ENCODE data around the gene CCDC197.

The CCDC197 gene

GRCh38 chr14:93957751-93958566 is 39.1 kb upstream of the CCDC197 start:
- no peak for DNase-seq (ENCODE audit: low read depth)
- TF ChIP-seq, protein P1, sequence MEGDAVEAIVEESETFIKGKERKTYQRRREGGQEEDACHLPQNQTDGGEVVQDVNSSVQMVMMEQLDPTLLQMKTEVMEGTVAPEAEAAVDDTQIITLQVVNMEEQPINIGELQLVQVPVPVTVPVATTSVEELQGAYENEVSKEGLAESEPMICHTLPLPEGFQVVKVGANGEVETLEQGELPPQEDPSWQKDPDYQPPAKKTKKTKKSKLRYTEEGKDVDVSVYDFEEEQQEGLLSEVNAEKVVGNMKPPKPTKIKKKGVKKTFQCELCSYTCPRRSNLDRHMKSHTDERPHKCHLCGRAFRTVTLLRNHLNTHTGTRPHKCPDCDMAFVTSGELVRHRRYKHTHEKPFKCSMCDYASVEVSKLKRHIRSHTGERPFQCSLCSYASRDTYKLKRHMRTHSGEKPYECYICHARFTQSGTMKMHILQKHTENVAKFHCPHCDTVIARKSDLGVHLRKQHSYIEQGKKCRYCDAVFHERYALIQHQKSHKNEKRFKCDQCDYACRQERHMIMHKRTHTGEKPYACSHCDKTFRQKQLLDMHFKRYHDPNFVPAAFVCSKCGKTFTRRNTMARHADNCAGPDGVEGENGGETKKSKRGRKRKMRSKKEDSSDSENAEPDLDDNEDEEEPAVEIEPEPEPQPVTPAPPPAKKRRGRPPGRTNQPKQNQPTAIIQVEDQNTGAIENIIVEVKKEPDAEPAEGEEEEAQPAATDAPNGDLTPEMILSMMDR (IDR thresholded peaks at IDR 0.05; ENCODE audit: control insufficient read depth, insufficient read depth, low read depth, low read length, missing control alignments) = no peak
- no peak overlapping the region for H3K4me3 ChIP-seq (ENCODE audit: control insufficient read depth, low read depth, low read length)

DNA sequence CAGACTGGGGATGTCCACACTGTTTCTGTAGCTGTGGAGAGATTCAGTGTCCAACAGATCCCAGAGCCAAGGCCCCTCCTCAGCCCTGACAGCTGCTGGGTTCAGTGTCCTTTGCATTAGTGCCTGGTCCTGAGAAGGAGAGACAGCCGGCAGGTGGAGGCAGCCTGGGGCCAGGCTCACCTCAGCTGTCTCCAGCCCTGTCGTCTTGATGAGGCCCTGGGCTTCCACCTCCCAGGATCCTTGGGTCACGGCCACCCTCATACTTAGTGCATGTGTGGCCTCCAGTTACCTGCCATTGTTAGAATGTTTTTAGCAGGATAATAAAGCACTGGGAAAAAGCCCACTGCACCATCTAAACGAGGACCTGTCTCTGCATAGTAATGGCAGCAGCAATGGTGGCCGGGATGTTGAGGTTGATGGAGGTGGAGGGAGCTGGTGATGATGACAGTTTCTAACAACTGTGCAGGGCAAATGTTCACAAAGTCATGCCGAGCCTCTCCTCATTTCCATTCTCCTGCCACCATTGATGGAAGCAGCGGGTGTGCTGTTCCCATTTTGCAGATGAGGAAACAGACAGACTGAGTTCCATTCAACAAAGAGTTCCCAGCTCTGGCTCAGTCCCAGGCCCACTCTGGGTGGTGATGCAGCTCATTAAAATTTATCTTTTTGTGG is 38.4 kb upstream of the CCDC197 start:
- no peak overlapping the region for H3K4me3 ChIP-seq (ENCODE audit: control insufficient read depth, low read depth, low read length)
- TF ChIP-seq, protein P1 (IDR thresholded peaks at IDR 0.05; ENCODE audit: control insufficient read depth, insufficient read depth, low read depth, low read length, missing control alignments) = no peak
- DNase-seq (ENCODE audit: low read depth) = no peak

DNA sequence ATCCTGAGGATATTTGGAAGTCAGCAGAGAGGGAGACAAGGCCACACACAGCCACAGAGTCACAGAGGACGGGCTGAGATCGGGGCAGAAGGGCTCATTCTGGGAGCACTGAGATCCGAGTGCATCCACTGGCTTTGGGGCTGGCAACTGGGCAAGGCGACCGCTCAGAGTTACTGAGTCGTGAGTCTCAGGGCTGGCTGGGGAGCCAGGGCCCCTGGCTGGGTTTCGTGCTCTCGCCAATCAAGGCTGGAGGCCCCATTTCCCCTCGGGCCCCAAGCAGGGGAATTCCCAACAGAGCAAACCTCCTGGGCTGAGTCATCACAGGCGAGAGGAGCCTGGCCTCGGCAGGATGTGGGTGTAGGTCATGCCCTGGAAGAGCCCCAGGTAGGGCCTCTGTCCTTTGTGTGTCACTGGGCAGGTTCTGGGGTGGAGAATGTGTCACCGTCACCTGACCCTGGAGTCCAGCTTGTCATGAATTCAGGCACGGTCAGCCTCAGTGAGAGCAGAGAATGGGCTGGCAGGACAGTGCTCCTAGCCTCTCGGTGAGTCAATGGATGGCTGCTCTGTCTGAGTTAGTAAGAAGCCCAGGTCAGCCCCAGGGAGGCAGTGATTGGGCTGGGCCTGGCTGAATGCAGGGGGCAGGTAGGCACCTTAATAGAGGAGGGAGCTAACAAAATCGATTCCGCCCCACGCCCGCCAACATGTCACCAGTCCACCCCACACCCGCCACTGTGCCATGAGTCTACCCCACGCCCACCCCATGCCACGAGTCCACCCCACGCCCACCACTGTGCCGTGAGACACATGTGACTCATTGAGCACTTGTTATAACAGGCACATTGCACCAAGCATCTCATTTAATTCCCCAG is 37.6 kb upstream of the CCDC197 start:
- TF ChIP-seq, protein P1 (IDR thresholded peaks at IDR 0.05; ENCODE audit: control insufficient read depth, insufficient read depth, low read depth, low read length, missing control alignments) = no peak
- no peak overlapping the region for H3K4me3 ChIP-seq (ENCODE audit: control insufficient read depth, low read depth, low read length)
- peak; percentile 53 for DNase-seq (ENCODE audit: low read depth)

DNA sequence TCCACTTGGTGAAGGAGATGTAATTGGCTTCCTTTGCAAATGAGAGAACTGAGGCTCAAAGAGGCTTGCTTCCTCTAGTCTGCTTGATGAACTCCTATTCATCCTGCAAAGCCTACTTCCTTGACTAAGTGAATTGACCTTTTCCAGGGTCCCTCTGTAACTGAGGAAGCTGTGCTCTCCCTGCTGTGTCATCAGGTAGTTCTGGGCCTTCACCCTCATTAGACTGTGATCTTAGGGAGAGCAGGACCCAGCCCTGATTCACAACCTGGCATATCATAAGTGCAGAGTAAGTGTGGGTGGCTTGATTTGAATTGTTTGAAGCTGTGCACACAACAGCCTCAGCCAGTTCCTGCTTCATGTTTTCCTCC is 37.0 kb upstream of the CCDC197 start:
- DNase-seq (ENCODE audit: low read depth) = no peak
- TF ChIP-seq, protein P1 (IDR thresholded peaks at IDR 0.05; ENCODE audit: control insufficient read depth, insufficient read depth, low read depth, low read length, missing control alignments) = no peak
- H3K4me3 ChIP-seq (ENCODE audit: control insufficient read depth, low read depth, low read length) = no peak overlapping the region

- TF ChIP-seq, protein P1 (IDR thresholded peaks at IDR 0.05; ENCODE audit: control insufficient read depth, insufficient read depth, low read depth, low read length, missing control alignments) = no peak
- no peak for DNase-seq (ENCODE audit: low read depth)
- no peak overlapping the region for H3K4me3 ChIP-seq (ENCODE audit: control insufficient read depth, low read depth, low read length)
Measured at GRCh38 chr14:93960774-93961438, 36.2 kb upstream of the CCDC197 start.

GRCh38 chr14:93961620-93962019 is 35.5 kb upstream of the CCDC197 start:
- DNase-seq (ENCODE audit: low read depth) = no peak
- no peak overlapping the region for H3K4me3 ChIP-seq (ENCODE audit: control insufficient read depth, low read depth, low read length)
- TF ChIP-seq, protein P1 (IDR thresholded peaks at IDR 0.05; ENCODE audit: control insufficient read depth, insufficient read depth, low read depth, low read length, missing control alignments) = no peak
